ENCODE results near the gene HIVEP2. TPM values are rescaled to one million over a fixed set of nuclear protein-coding genes. Genes with fewer than 3 reads are reported as not detected.

Gene HIVEP2
- total RNA-seq, 5 donors from 2014 or later (not counting 1 experiment from before 2014, with no cell fraction given) = 71.4 to 81.4 (median 75.2) TPM

DNA sequence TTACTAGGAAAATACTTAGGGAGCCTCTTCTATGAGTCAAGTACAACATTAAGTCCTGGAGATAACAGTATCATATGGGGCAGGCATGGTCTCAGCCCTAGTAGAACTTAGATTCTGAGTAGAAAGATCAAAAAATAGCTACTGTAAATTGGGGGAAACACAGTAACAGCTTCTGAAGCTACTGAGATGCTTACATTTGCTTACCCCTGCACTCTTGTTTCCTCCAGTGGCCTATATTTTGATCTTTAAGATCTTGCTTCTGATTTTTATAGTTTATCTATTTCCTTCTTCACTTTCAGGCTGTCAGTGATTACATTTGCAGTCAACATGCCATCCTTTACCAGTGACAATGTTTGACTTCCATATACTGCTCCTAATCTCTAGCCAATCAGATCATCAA is 35.3 kb downstream of the HIVEP2 start:
- ChIA-PET POLR2A (interaction anchor here (0.6 to 1.0 kb wide), 3 partner anchors 16 to 24 kb away, joined by 3 read pairs; no protein-coding TSS in a partner anchor), CTCF (interaction anchor here (0.5 to 1.5 kb wide), 9 partner anchors 12 to 344 kb away, joined by 3 to 4 read pairs (median 3); no protein-coding TSS in a partner anchor)
- Mint-ChIP-seq H3K4me3 (peak overlapping the region; percentile 1 to 18 (median 17)), H3K27ac (peak overlapping the region; percentile 87 to 88), H3K27me3 (no peaks in the 10 kb centered on the region), H3K4me1 (peaks cover 75 to 84% (median 82%) of the 10 kb centered on the region in 3 donors), H3K9me3 (no peaks in the 10 kb centered on the region), H3K36me3 (peaks cover 6% of the 10 kb centered on the region)
- H3K9me3 ChIP-seq = no peaks in the 10 kb centered on the region
- no peak overlapping the region for H3K4me3 ChIP-seq (ENCODE audit: control insufficient read depth in 1 of 2, extremely low read depth in 1 of 2, low read length in 1 of 2)
- H3K27me3 ChIP-seq (replicated peaks in 1 of 2; ENCODE audit: control insufficient read depth in 2 of 2, extremely low read depth in 1 of 2, insufficient read depth in 2 of 2, low read length in 1 of 2) = no peaks in the 10 kb centered on the region
- DNase-seq (peak in 1 of 35 experiments; percentile 37), ATAC-seq (replicated peaks in 1 of 4) (no peak)
- peak overlapping the region; percentile 69 for H3K27ac ChIP-seq (ENCODE audit: low read length)
- H3K36me3 ChIP-seq (ENCODE audit: control insufficient read depth in 2 of 2, extremely low read depth in 1 of 2, insufficient read depth in 1 of 2, low read length in 1 of 2) = no peaks in the 10 kb centered on the region
- H3K4me1 ChIP-seq (ENCODE audit: control insufficient read depth in 1 of 2, extremely low read depth in 1 of 2, insufficient read depth in 2 of 2, low read length in 2 of 2) = peaks cover 50 to 59% of the 10 kb centered on the region in 2 experiments

GRCh38 chr6:142908235-142908634 is 36.7 kb downstream of the HIVEP2 start:
- Mint-ChIP-seq H3K4me3 (peak overlapping the region in 2 of 3 donors; percentile 78 to 87), H3K27ac (peak overlapping the region; percentile 92 to 94), H3K9me3 (no peaks in the 10 kb centered on the region), H3K4me1 (peaks cover 65 to 84% (median 69%) of the 10 kb centered on the region in 3 donors), H3K27me3 (no peaks in the 10 kb centered on the region), H3K36me3 (peaks cover 6% of the 10 kb centered on the region)
- no peaks in the 10 kb centered on the region for H3K27me3 ChIP-seq (replicated peaks in 1 of 2; ENCODE audit: control insufficient read depth in 2 of 2, extremely low read depth in 1 of 2, insufficient read depth in 2 of 2, low read length in 1 of 2)
- CTCF ChIA-PET = interaction anchor here in 1 of 2 donors (1.3 to 1.5 kb wide), 3 partner anchors 12 to 65 kb away, joined by 3 to 5 read pairs (median 4); no protein-coding TSS in a partner anchor
- H3K4me3 ChIP-seq (ENCODE audit: control insufficient read depth in 1 of 2, extremely low read depth in 1 of 2, low read length in 1 of 2) = no peak overlapping the region
- WGBS (ENCODE audit: insufficient coverage) = 78% methylated on average over 1 of the region's 1 CpG
- H3K36me3 ChIP-seq (ENCODE audit: control insufficient read depth in 2 of 2, extremely low read depth in 1 of 2, insufficient read depth in 1 of 2, low read length in 1 of 2) = no peaks in the 10 kb centered on the region
- no peaks in the 10 kb centered on the region for H3K9me3 ChIP-seq
- no peak for DNase-seq
- H3K4me1 ChIP-seq (ENCODE audit: control insufficient read depth in 1 of 2, extremely low read depth in 1 of 2, insufficient read depth in 2 of 2, low read length in 2 of 2) = peaks cover 45 to 57% of the 10 kb centered on the region in 2 experiments
- ATAC-seq (replicated peaks in 1 of 4) = no peak
- POLR2A ChIA-PET = interaction anchor here in 1 of 2 donors (0.8 kb wide), 1 partner anchor 34 kb away, joined by 3 read pairs; no protein-coding TSS in a partner anchor
- peak overlapping the region; percentile 97 for H3K27ac ChIP-seq (ENCODE audit: low read length)

- H3K9me3 ChIP-seq = no peaks in the 10 kb centered on the region
- Mint-ChIP-seq H3K36me3 (peaks cover 4% of the 10 kb centered on the region), H3K9me3 (no peaks in the 10 kb centered on the region), H3K27ac (peak overlapping the region; percentile 92 to 94), H3K4me3 (peak overlapping the region in 2 of 3 donors; percentile 78 to 87), H3K27me3 (no peaks in the 10 kb centered on the region), H3K4me1 (peaks cover 58 to 84% (median 62%) of the 10 kb centered on the region in 3 donors)
- POLR2A ChIA-PET = interaction anchor here (0.5 to 2.0 kb wide), 14 partner anchors 9 to 88 kb away, joined by 3 to 13 read pairs (median 3); no protein-coding TSS in a partner anchor
- peak overlapping the region in 1 of 2 donors; percentile 52 for H3K4me3 ChIP-seq (ENCODE audit: control insufficient read depth in 1 of 2, extremely low read depth in 1 of 2, low read length in 1 of 2)
- no peaks in the 10 kb centered on the region for H3K27me3 ChIP-seq (replicated peaks in 1 of 2; ENCODE audit: control insufficient read depth in 2 of 2, extremely low read depth in 1 of 2, insufficient read depth in 2 of 2, low read length in 1 of 2)
- peak; percentile 48 to 59 (median 50) for ATAC-seq (replicated peaks in 1 of 4)
- peak overlapping the region; percentile 97 for H3K27ac ChIP-seq (ENCODE audit: low read length)
- peaks cover 41 to 57% of the 10 kb centered on the region in 2 experiments for H3K4me1 ChIP-seq (ENCODE audit: control insufficient read depth in 1 of 2, extremely low read depth in 1 of 2, insufficient read depth in 2 of 2, low read length in 2 of 2)
- peak in 18 of 35 experiments; percentile 13 to 58 (median 27) for DNase-seq
- CTCF ChIA-PET = interaction anchor here (0.7 to 2.1 kb wide), 11 partner anchors 9 to 1106 kb away, joined by 3 to 6 read pairs (median 4); no protein-coding TSS in a partner anchor
- no peaks in the 10 kb centered on the region for H3K36me3 ChIP-seq (ENCODE audit: control insufficient read depth in 2 of 2, extremely low read depth in 1 of 2, insufficient read depth in 1 of 2, low read length in 1 of 2)
- 35% methylated on average over 4 of the region's 5 CpGs for WGBS (ENCODE audit: insufficient coverage)
Measured at GRCh38 chr6:142907544-142907943, 37.4 kb downstream of the HIVEP2 start.

GRCh38 chr6:142906945-142907470 is 38.0 kb downstream of the HIVEP2 start:
- Mint-ChIP-seq H3K27ac (peak overlapping the region; percentile 92 to 94), H3K36me3 (no peaks in the 10 kb centered on the region), H3K4me1 (peaks cover 53 to 84% (median 57%) of the 10 kb centered on the region in 3 donors), H3K9me3 (no peaks in the 10 kb centered on the region), H3K27me3 (no peaks in the 10 kb centered on the region), H3K4me3 (peak overlapping the region in 2 of 3 donors; percentile 78 to 87)
- POLR2A ChIA-PET = interaction anchor here (0.5 to 2.0 kb wide), 14 partner anchors 9 to 657 kb away, joined by 3 to 13 read pairs (median 4); no protein-coding TSS in a partner anchor
- peak in 11 of 35 experiments; percentile 14 to 60 (median 22) for DNase-seq
- Histone ChIP-seq H3K4me3 (ENCODE audit: control insufficient read depth in 1 of 2, extremely low read depth in 1 of 2, low read length in 1 of 2) (peak overlapping the region in 1 of 2 donors; percentile 52), H3K36me3 (ENCODE audit: control insufficient read depth in 2 of 2, extremely low read depth in 1 of 2, insufficient read depth in 1 of 2, low read length in 1 of 2) (no peaks in the 10 kb centered on the region), H3K27me3 (replicated peaks in 1 of 2; ENCODE audit: control insufficient read depth in 2 of 2, extremely low read depth in 1 of 2, insufficient read depth in 2 of 2, low read length in 1 of 2) (no peaks in the 10 kb centered on the region), H3K9me3 (no peaks in the 10 kb centered on the region), H3K27ac (ENCODE audit: low read length) (peak overlapping the region; percentile 97), H3K4me1 (ENCODE audit: control insufficient read depth in 1 of 2, extremely low read depth in 1 of 2, insufficient read depth in 2 of 2, low read length in 2 of 2) (peaks cover 40 to 57% of the 10 kb centered on the region in 2 experiments)
- no CpG with 5 or more reads among the region's 4 CpGs for WGBS (ENCODE audit: insufficient coverage)
- CTCF ChIA-PET = interaction anchor here (0.6 to 2.1 kb wide), 14 partner anchors 9 to 1107 kb away, joined by 3 to 6 read pairs (median 4); no protein-coding TSS in a partner anchor
- peak; percentile 39 to 50 (median 41) for ATAC-seq (replicated peaks in 1 of 4)

DNA sequence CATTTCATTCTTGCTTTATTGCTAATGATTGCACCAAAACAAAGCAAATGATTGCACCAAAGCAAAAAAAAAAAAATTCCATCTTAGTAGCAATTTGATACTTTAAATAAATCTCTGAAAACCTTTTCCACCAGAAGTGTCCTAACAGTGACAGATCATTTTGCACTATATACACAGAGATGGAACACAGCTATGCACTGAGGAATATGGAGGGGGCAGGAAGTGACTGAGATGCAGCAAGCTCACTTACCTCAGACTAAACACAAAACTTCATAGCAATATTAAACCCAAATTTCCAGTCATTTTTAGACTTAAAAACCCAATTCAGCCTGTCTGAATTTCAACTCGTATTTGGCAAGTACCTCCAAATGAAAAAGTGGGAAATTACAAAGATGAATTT is 41.2 kb downstream of the HIVEP2 start:
- H3K4me1 ChIP-seq (ENCODE audit: control insufficient read depth in 1 of 2, extremely low read depth in 1 of 2, insufficient read depth in 2 of 2, low read length in 2 of 2) = peaks cover 42 to 69% of the 10 kb centered on the region in 2 experiments
- no peaks in the 10 kb centered on the region for H3K27me3 ChIP-seq (replicated peaks in 1 of 2; ENCODE audit: control insufficient read depth in 2 of 2, extremely low read depth in 1 of 2, insufficient read depth in 2 of 2, low read length in 1 of 2)
- no peaks in the 10 kb centered on the region for H3K9me3 Mint-ChIP-seq
- ChIA-PET CTCF (interaction anchor here in 1 of 2 donors (1.5 kb wide), 1 partner anchor 24 kb away, joined by 5 read pairs; no protein-coding TSS in a partner anchor), POLR2A (interaction anchor here (0.7 to 4.1 kb wide), 3 partner anchors 9 to 19 kb away, joined by 4 to 28 read pairs (median 4); no protein-coding TSS in a partner anchor)
- ATAC-seq (replicated peaks in 1 of 4) = peak in 3 of 4 experiments; percentile 28 to 35 (median 31)
- H3K4me3 Mint-ChIP-seq = peak overlapping the region in 2 of 3 donors; percentile 71 to 76
- peaks cover 0 to 3% of the 10 kb centered on the region in 2 donors for H3K36me3 ChIP-seq (ENCODE audit: control insufficient read depth in 2 of 2, extremely low read depth in 1 of 2, insufficient read depth in 1 of 2, low read length in 1 of 2)
- H3K27ac ChIP-seq (ENCODE audit: low read length) = peak overlapping the region; percentile 97
- peaks cover 25 to 66% (median 27%) of the 10 kb centered on the region in 3 donors for H3K4me1 Mint-ChIP-seq
- H3K4me3 ChIP-seq (ENCODE audit: control insufficient read depth in 1 of 2, extremely low read depth in 1 of 2, low read length in 1 of 2) = peak overlapping the region in 1 of 2 donors; percentile 1
- no peaks in the 10 kb centered on the region for H3K27me3 Mint-ChIP-seq
- H3K27ac Mint-ChIP-seq = no peak overlapping the region
- no peaks in the 10 kb centered on the region for H3K9me3 ChIP-seq
- peaks cover 6% of the 10 kb centered on the region for H3K36me3 Mint-ChIP-seq
- WGBS (ENCODE audit: insufficient coverage) = no CpG with 5 or more reads among the region's 1 CpG
- DNase-seq = peak in 2 of 35 experiments; percentile 33 to 63

GRCh38 chr6:142902636-142903053 is 42.3 kb downstream of the HIVEP2 start:
- ChIA-PET POLR2A (interaction anchor here (0.7 to 4.1 kb wide), 8 partner anchors 9 to 40 kb away, joined by 3 to 28 read pairs (median 5); no protein-coding TSS in a partner anchor), CTCF (interaction anchor here (0.8 to 1.5 kb wide), 6 partner anchors 17 to 122 kb away, joined by 3 to 11 read pairs (median 4); no protein-coding TSS in a partner anchor)
- Histone ChIP-seq H3K36me3 (ENCODE audit: control insufficient read depth in 2 of 2, extremely low read depth in 1 of 2, insufficient read depth in 1 of 2, low read length in 1 of 2) (peaks cover 0 to 3% of the 10 kb centered on the region in 2 donors), H3K27me3 (replicated peaks in 1 of 2; ENCODE audit: control insufficient read depth in 2 of 2, extremely low read depth in 1 of 2, insufficient read depth in 2 of 2, low read length in 1 of 2) (no peaks in the 10 kb centered on the region), H3K9me3 (no peaks in the 10 kb centered on the region), H3K4me1 (ENCODE audit: control insufficient read depth in 1 of 2, extremely low read depth in 1 of 2, insufficient read depth in 2 of 2, low read length in 2 of 2) (peaks cover 50 to 61% of the 10 kb centered on the region in 2 experiments), H3K27ac (ENCODE audit: low read length) (peak overlapping the region; percentile 97), H3K4me3 (ENCODE audit: control insufficient read depth in 1 of 2, extremely low read depth in 1 of 2, low read length in 1 of 2) (peak overlapping the region; percentile 23 to 36)
- peak overlapping the region in 2 of 3 donors; percentile 71 to 76 for H3K4me3 Mint-ChIP-seq
- no peaks in the 10 kb centered on the region for H3K27me3 Mint-ChIP-seq
- WGBS (ENCODE audit: insufficient coverage) = no CpG with 5 or more reads among the region's 4 CpGs
- ATAC-seq (replicated peaks in 1 of 4) = peak; percentile 68 to 79 (median 76)
- H3K4me1 Mint-ChIP-seq = peaks cover 14 to 54% (median 17%) of the 10 kb centered on the region in 3 donors
- H3K9me3 Mint-ChIP-seq = no peaks in the 10 kb centered on the region
- DNase-seq = peak; percentile 62 to 91 (median 81)
- H3K36me3 Mint-ChIP-seq = peaks cover 6% of the 10 kb centered on the region
- H3K27ac Mint-ChIP-seq = no peak overlapping the region

All from T-cell (primary cell).